MM.1S (cell line): ENCODE measurements around the gene HAND2.

ENCODE experiments used
- DNase-seq: peaks from one replicate; pipeline ENCODE4 v3.0.0-alpha.2; 2015
- H2AFZ ChIP-seq: fragments of 300-600 bp; sonication (generic); 2 replicates; pipeline ENCODE4 v1.6.0; 2016; ENCODE audit warnings: antibody characterized with exemption, low read length
- H3F3A ChIP-seq: fragments of 300-600 bp; sonication (generic); 2 replicates; pipeline ENCODE4 v1.6.1; 2016; ENCODE audit warnings: mild to moderate bottlenecking, antibody characterized with exemption, low read length, moderate library complexity, mixed read lengths; ENCODE audit not compliant: insufficient read depth
- H3K27ac ChIP-seq: fragments of 300-600 bp; sonication (generic); 2 replicates; pipeline ENCODE4 v1.5.1; 2016; ENCODE audit warnings: mild to moderate bottlenecking, low read length
- H3K27me3 ChIP-seq: fragments of 300-600 bp; sonication (generic); replicated peaks from 2 replicates; pipeline ENCODE4 v1.6.0; 2016; ENCODE audit warnings: low read length; ENCODE audit not compliant: insufficient read depth
- H3K36me3 ChIP-seq: fragments of 300-600 bp; sonication (generic); replicated peaks from 2 replicates; pipeline ENCODE4 v1.6.1; 2016; ENCODE audit warnings: mild to moderate bottlenecking, low read length, mixed read lengths; ENCODE audit not compliant: insufficient read depth
- H3K4me1 ChIP-seq: fragments of 300-600 bp; sonication (generic); 2 replicates; pipeline ENCODE4 v1.6.1; 2016; ENCODE audit warnings: low read length, mixed read lengths
- H3K4me2 ChIP-seq: fragments of 300-600 bp; sonication (generic); 2 replicates; pipeline ENCODE4 v1.6.0; 2016; ENCODE audit warnings: low read depth, low read length
- H3K4me3 ChIP-seq: fragments of 300-600 bp; sonication (generic); 2 replicates; pipeline ENCODE4 v1.5.1; 2016; ENCODE audit warnings: low read length, mixed read lengths
- H3K79me2 ChIP-seq: fragments of 300-600 bp; sonication (generic); 2 replicates; pipeline ENCODE4 v1.6.1; 2016; ENCODE audit warnings: mixed run types, low read length, mixed read lengths
- H3K9ac ChIP-seq: fragments of 300-600 bp; sonication (generic); 2 replicates; pipeline ENCODE4 v1.6.1; 2016; ENCODE audit warnings: low read length, mixed read lengths
- H3K9me2 ChIP-seq: fragments of 300-600 bp; sonication (generic); replicated peaks from 2 replicates; pipeline ENCODE4 v1.6.1; 2016; ENCODE audit warnings: mild to moderate bottlenecking, low read length, mixed read lengths; ENCODE audit not compliant: insufficient read depth
- H3K9me3 ChIP-seq: fragments of 300-600 bp; sonication (generic); replicated peaks from 2 replicates; pipeline ENCODE4 v1.6.1; 2016; ENCODE audit warnings: mild to moderate bottlenecking, low read length, mixed read lengths; ENCODE audit not compliant: insufficient read depth
- H4K20me1 ChIP-seq: fragments of 300-600 bp; sonication (generic); 2 replicates; pipeline ENCODE4 v1.6.1; 2016; ENCODE audit warnings: mild to moderate bottlenecking, low read length, moderate library complexity, mixed read lengths; ENCODE audit not compliant: insufficient read depth
- EZH2 ChIP-seq: fragments of 300-600 bp; sonication (generic); optimal IDR thresholded peaks from 2 replicates; pipeline ENCODE3; 2017; ENCODE audit warnings: low read depth, mild to moderate bottlenecking, antibody characterized with exemption, low read length, mixed read lengths
- EZH2phosphoT487 ChIP-seq: fragments of 300-600 bp; sonication (generic); IDR thresholded peaks from 2 replicates; pipeline ENCODE4 v1.6.1; 2018; ENCODE audit warnings: antibody characterized with exemption, low read length
- TF ChIP-seq, protein P1 (sequence below): fragments of 300-600 bp; sonication (generic); IDR thresholded peaks from 2 replicates; pipeline ENCODE4 v1.5.1; 2016; ENCODE audit warnings: antibody characterized with exemption, low read length, mixed read lengths

Gene HAND2

DNA sequence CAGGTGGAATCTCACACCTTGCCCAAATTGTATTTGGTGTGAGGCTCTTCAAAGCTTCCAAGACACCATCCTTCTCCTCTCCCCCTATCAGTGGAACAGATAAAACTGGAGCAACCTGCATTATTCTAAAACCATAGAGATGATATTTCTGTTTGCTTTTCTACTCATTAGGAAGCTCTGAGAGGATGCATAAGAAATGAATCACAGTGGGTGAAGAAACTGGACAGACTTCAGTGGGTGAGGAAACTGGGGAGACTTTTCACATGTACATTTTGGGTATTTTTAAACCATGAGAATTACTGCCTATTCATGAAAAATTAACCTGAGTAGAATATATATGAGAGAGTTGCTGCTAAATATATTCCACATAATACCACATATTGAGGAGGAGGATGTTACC is 16.4 kb downstream of the HAND2 start:
- Histone ChIP-seq H2AFZ (no peak overlapping the region), H3K9ac (no peak overlapping the region), H3K9me3 (no peaks in the 10 kb centered on the region), H3K4me2 (no peak overlapping the region), H3K27me3 (no peaks in the 10 kb centered on the region), H4K20me1 (no peaks in the 10 kb centered on the region), H3K4me3 (no peak overlapping the region), H3K36me3 (no peaks in the 10 kb centered on the region), H3F3A (no peaks in the 10 kb centered on the region), H3K9me2 (no peaks in the 10 kb centered on the region), H3K79me2 (no peaks in the 10 kb centered on the region), H3K4me1 (no peaks in the 10 kb centered on the region), H3K27ac (no peak overlapping the region)
- no peak for TF ChIP-seq EZH2
- TF ChIP-seq EZH2phosphoT487: no peak
- TF ChIP-seq, protein P1, sequence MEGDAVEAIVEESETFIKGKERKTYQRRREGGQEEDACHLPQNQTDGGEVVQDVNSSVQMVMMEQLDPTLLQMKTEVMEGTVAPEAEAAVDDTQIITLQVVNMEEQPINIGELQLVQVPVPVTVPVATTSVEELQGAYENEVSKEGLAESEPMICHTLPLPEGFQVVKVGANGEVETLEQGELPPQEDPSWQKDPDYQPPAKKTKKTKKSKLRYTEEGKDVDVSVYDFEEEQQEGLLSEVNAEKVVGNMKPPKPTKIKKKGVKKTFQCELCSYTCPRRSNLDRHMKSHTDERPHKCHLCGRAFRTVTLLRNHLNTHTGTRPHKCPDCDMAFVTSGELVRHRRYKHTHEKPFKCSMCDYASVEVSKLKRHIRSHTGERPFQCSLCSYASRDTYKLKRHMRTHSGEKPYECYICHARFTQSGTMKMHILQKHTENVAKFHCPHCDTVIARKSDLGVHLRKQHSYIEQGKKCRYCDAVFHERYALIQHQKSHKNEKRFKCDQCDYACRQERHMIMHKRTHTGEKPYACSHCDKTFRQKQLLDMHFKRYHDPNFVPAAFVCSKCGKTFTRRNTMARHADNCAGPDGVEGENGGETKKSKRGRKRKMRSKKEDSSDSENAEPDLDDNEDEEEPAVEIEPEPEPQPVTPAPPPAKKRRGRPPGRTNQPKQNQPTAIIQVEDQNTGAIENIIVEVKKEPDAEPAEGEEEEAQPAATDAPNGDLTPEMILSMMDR: no peak
- DNase-seq: no peak

DNA sequence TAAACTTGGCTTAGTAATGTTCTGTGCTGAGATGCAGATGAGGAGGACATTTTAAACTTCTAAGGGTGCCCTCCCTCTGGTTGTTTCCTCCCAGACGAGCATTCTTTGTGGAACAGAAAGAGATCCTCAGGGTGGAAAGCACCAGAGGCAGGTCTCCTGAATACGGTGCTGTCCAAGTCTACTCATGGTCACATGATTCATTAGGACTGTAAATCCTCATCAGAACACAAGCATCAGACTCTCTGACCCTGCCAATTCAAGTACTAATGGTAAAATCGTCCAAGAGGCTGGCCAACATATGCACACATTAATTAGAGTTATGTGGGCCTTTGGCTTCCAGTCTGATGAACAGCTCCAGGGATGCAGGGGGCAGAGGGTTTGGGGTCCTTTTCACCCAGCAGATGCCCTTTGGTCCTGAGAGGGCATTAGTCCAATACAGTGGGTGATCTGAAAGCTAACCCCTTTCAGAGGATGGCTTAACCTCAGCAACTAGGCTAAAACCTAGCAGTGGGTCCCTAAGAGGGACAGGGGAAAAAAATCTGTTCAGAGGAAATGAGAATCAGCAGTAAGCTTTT is 18.2 kb downstream of the HAND2 start:
- Histone ChIP-seq H3K4me1 (no peaks in the 10 kb centered on the region), H3K9me3 (no peaks in the 10 kb centered on the region), H3K27me3 (no peaks in the 10 kb centered on the region)

DNA sequence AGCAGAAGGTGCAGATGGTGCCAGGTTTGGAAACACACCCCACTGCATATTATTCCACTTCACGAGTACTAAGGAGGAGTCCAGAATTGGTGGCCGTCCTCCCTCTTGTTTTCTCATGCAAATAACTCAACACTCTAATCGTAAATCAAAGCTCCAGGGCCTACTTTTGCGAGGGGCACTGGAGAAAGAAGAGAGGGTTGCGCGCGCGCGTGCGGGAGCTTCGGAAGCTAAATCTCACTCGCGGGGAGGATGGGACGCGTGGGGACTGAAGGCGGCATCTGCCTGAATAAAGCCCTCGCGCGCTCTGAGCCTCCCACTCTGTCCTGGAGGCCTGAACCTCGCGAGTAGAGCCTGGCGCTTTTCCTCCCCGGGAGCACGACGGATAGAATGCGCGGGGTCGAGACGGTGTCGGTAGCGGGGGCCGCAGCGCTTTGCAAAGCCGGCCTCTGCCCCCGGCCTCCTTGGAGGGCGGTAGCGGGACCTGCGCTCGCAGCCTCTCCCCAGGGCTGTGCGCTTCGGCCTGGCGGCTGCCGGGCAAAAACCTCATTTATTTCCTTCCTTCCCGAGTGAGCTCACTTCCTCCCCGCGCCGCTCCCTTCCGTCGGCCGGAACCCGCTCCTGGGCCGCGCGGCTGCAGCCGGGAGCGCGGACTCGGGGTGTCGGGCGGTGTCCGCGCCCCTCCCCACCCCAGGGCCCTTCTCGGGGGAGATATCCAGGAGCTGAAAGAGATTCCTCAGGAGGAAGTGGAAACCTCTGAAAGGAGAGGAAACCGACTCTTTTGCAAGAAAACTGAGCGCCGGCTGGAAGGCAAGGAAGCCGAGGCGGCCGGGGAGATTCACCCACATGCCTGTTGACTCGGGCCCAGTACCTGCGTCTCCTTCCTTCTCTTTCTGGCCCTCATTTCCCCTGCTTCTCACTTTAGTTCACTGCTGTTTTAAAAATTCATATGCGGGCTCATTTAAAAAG is 20.7 kb downstream of the HAND2 start:
- no peaks in the 10 kb centered on the region for H3K36me3 ChIP-seq
- no peak overlapping the region for H3K27ac ChIP-seq
- H3K4me2 ChIP-seq: no peak overlapping the region; the same call in 1 of the 2 replicates
- no peaks in the 10 kb centered on the region for H3K9me2 ChIP-seq
- no peaks in the 10 kb centered on the region for H3F3A ChIP-seq
- no peaks in the 10 kb centered on the region for H3K4me1 ChIP-seq
- no peaks in the 10 kb centered on the region for H3K9me3 ChIP-seq
- no peak for DNase-seq
- no peaks in the 10 kb centered on the region for H4K20me1 ChIP-seq
- no peak overlapping the region for H3K9ac ChIP-seq
- H2AFZ ChIP-seq: no peak overlapping the region
- TF ChIP-seq, protein P1: no peak
- TF ChIP-seq EZH2phosphoT487: no peak
- TF ChIP-seq EZH2: no peak
- H3K79me2 ChIP-seq: no peaks in the 10 kb centered on the region
- no peaks in the 10 kb centered on the region for H3K27me3 ChIP-seq
- no peak overlapping the region for H3K4me3 ChIP-seq

More for the DNA sequence above, 18.2 kb downstream of the HAND2 start:
- TF ChIP-seq EZH2: no peak
- no peak for TF ChIP-seq EZH2phosphoT487
- TF ChIP-seq, protein P1: no peak
- H3K36me3 ChIP-seq: no peaks in the 10 kb centered on the region
- no peak overlapping the region for H3K9ac ChIP-seq
- H4K20me1 ChIP-seq: no peaks in the 10 kb centered on the region
- no peak overlapping the region for H3K4me2 ChIP-seq
- H3F3A ChIP-seq: no peaks in the 10 kb centered on the region
- DNase-seq: no peak
- H3K4me3 ChIP-seq: no peak overlapping the region
- no peaks in the 10 kb centered on the region for H3K79me2 ChIP-seq
- no peak overlapping the region for H3K27ac ChIP-seq
- no peak overlapping the region for H2AFZ ChIP-seq
- H3K9me2 ChIP-seq: no peaks in the 10 kb centered on the region
